Panc1 (cell line): Measurements from ENCODE around the gene MRPL9. TPM values are rescaled to one million over a fixed set of nuclear protein-coding genes. Genes with fewer than 3 reads are reported as not detected.

Experiments
- ATAC-seq: fragments of 200-7000 bp; cut with Tn5 transposase; 2 replicates; pipeline ENCODE4 v1.9.1; 2020; ENCODE audit warnings: mild to moderate bottlenecking, moderate library complexity
- BruUV-seq: library from RNA; stranded (reverse); fragments of 400-500 nt; replicated peaks from 2 replicates; lab custom pipeline; 2021; lab: Mats Ljungman, UMichigan
- CTCF ChIA-PET: fragments of 300-600 bp; sonication (Branson Sonifier 250); formaldehyde crosslinking; loops from one replicate; lab custom pipeline; 2022; ENCODE audit warnings: antibody characterized with exemption; lab: Charles Lee
- POLR2A ChIA-PET: fragments of 300-600 bp; sonication (Branson Sonifier 250); formaldehyde crosslinking; loops from one replicate; lab custom pipeline; 2022; ENCODE audit warnings: antibody characterized with exemption; lab: Charles Lee
- DNase-seq: peaks from one replicate; pipeline ENCODE4 v3.0.0-alpha.2; 2010; ENCODE audit warnings: low read depth, low spot score
- H3K27ac ChIP-seq: 2 replicates; pipeline ENCODE4 v1.5.1; 2011; ENCODE audit warnings: mild to moderate bottlenecking, low read length, inconsistent platforms
- H3K27me3 ChIP-seq: fragments of 200-500 bp; sonication (Bioruptor generic); 2 replicates; pipeline ENCODE4 v1.6.0; 2014; ENCODE audit warnings: low read length, inconsistent platforms; ENCODE audit not compliant: control insufficient read depth, insufficient read depth
- H3K36me3 ChIP-seq: fragments of 200-500 bp; sonication (Bioruptor generic); 2 replicates; pipeline ENCODE4 v1.5.1; 2014; ENCODE audit warnings: inconsistent platforms, mild to moderate bottlenecking, low read length, moderate library complexity; ENCODE audit not compliant: control insufficient read depth, insufficient read depth
- H3K4me1 ChIP-seq: 2 replicates; pipeline ENCODE4 v1.5.1; 2011; ENCODE audit warnings: inconsistent platforms, mild to moderate bottlenecking, low read length, moderate library complexity; ENCODE audit not compliant: control insufficient read depth, insufficient read depth
- H3K4me3 ChIP-seq, 2 experiments: 2 replicates each; pipeline ENCODE4 v1.5.1; 2011 to 2012; ENCODE audit warnings: low read depth in 2 of 2, low read length in 2 of 2, mild to moderate bottlenecking in 2 of 2, inconsistent platforms in 1 of 2, moderate library complexity in 1 of 2
- H3K9me3 ChIP-seq: fragments of 200-500 bp; sonication (Bioruptor generic); 2 replicates; pipeline ENCODE4 v1.5.1; 2014; ENCODE audit warnings: low read depth, mild to moderate bottlenecking, inconsistent platforms, low read length, moderate library complexity; ENCODE audit not compliant: control insufficient read depth, insufficient read depth
- CTCF ChIP-seq: fragments of 450-650 bp; IDR thresholded peaks from 2 replicates; pipeline ENCODE4 v1.5.1; 2017; ENCODE audit warnings: mild to moderate bottlenecking
- POLR2AphosphoS5 ChIP-seq: IDR thresholded peaks from 2 replicates; pipeline ENCODE4 v1.6.1; 2012; ENCODE audit warnings: mild to moderate bottlenecking, low read depth, low read length, moderate library complexity
- REST ChIP-seq, 2 experiments: IDR thresholded peaks; 2 replicates each; pipeline ENCODE4 v1.6.1; 2011 to 2012; ENCODE audit warnings: low read depth in 2 of 2, control low read depth in 1 of 2, low read length in 1 of 2, mild to moderate bottlenecking in 1 of 2, moderate library complexity in 1 of 2; ENCODE audit not compliant: insufficient read depth in 1 of 2
- SIN3A ChIP-seq: IDR thresholded peaks from 2 replicates; pipeline ENCODE4 v1.6.1; 2012; ENCODE audit warnings: low read depth, mild to moderate bottlenecking, low read length, moderate library complexity, borderline replicate concordance; ENCODE audit not compliant: insufficient read depth
- TCF7L2 ChIP-seq: IDR thresholded peaks from 2 replicates; pipeline ENCODE4 v1.6.1; 2011; ENCODE audit warnings: mild to moderate bottlenecking, low read depth, low read length, inconsistent platforms
- in situ Hi-C: cut with HindIII; loops from 2 replicates; pipeline ENCODE4 v1.10.0; 2016; ENCODE audit warnings: low sequenced_read_pairs, low pct_unique_long_range_greater_than_20kb
- intact Hi-C: fragments of 100-400 bp; cut with micrococcal nuclease; formaldehyde crosslinking; loops from one replicate; pipeline ENCODE4 v1.10.0; 2022; ENCODE audit not compliant: unreplicated experiment
- total RNA-seq: library from RNA; stranded (reverse); gene quantifications from one replicate; pipeline ENCODE4 v1.2.1, GENCODE V29; 2021; ENCODE audit not compliant: unreplicated experiment

The MRPL9 gene
- total RNA-seq, 1 experiment from 2014 or later, result 98.3 TPM

DNA sequence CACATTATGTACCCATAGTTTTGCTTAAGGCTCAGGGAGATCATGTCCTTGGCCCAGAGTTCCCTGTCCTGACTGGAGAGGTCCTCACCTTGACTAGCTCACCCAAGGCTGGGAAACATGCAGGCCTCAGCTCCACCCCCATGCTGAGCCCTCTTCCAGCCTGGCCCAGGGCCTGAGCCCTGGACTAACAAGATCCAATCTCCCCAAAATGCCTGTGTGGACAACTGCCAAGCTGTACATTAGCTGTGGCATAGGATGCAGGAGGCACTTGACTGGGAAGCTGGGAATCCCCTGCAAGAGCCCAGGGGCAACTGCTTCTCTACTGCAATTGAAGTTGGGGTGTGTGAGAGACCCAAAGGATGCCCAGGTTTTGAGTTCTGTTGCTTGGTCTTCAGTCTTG, 39.9 kb upstream of the MRPL9 start:
- POLR2A ChIA-PET, result no interaction called here
- Histone ChIP-seq H3K36me3 (no peaks in the 10 kb centered on the region), H3K9me3 (no peaks in the 10 kb centered on the region), H3K4me1 (no peaks in the 10 kb centered on the region; the same call in 1 of the 2 replicates), H3K4me3 (no peak overlapping the region), H3K27me3 (no peaks in the 10 kb centered on the region), H3K27ac (no peak overlapping the region)
- in situ Hi-C loops, result no loop called here
- DNase-seq (no peak), ATAC-seq (no peak; the same call in 1 of the 2 replicates)
- intact Hi-C loops, result no loop called here
- BruUV-seq, result no TSS peak
- TF ChIP-seq SIN3A, result no peak
- no peak for TF ChIP-seq CTCF
- no peak for TF ChIP-seq TCF7L2
- TF ChIP-seq POLR2AphosphoS5, result no peak
- TF ChIP-seq REST (IDR thresholded peaks at IDR 0.05; ENCODE audit: insufficient read depth in 1 of 2, low read depth in 2 of 2, low read length in 1 of 2), result no peak
- CTCF ChIA-PET, result interaction anchor here (0.6 kb wide), 1 partner anchor 1264 kb away, joined by 6 read pairs; no protein-coding TSS in a partner anchor

GRCh38 chr1:151802372-151802771, 39.1 kb upstream of the MRPL9 start:
- POLR2A ChIA-PET, result no interaction called here
- H3K27ac ChIP-seq, result no peak overlapping the region
- H3K27me3 ChIP-seq, result no peaks in the 10 kb centered on the region
- no peak for DNase-seq
- no peak for ATAC-seq
- no peaks in the 10 kb centered on the region for H3K9me3 ChIP-seq
- H3K36me3 ChIP-seq, result no peaks in the 10 kb centered on the region
- no peaks in the 10 kb centered on the region; the same call in 1 of the 2 replicates for H3K4me1 ChIP-seq
- in situ Hi-C loops (no loop called here), intact Hi-C loops (no loop called here)
- no TSS peak for BruUV-seq
- no peak for TF ChIP-seq REST (IDR thresholded peaks at IDR 0.05; ENCODE audit: insufficient read depth in 1 of 2, low read depth in 2 of 2, low read length in 1 of 2)
- no peak for TF ChIP-seq TCF7L2
- no peak for TF ChIP-seq POLR2AphosphoS5
- no peak for TF ChIP-seq SIN3A
- no peak for TF ChIP-seq CTCF
- H3K4me3 ChIP-seq, result no peak overlapping the region
- CTCF ChIA-PET, result no interaction called here
